CD4-positive, alpha-beta T cell treated with Interleukin-17A for 1 hour (primary cell): ENCODE results near the gene CCHCR1.

Source experiments
- DNase-seq: peaks from one replicate; pipeline ENCODE4 v3.0.0-alpha.2; 2020

CCHCR1 gene

GRCh38 chr6:31126396-31127175, 31.0 kb downstream of the CCHCR1 start:
- DNase-seq = no peak

- no peak for DNase-seq
These were observed 31.8 kb downstream of the CCHCR1 start for GRCh38 chr6:31125586-31126363.

GRCh38 chr6:31125162-31125561, 32.4 kb downstream of the CCHCR1 start:
- DNase-seq = no peak

GRCh38 chr6:31122791-31123706, 34.6 kb downstream of the CCHCR1 start:
- DNase-seq = no peak

- no peak for DNase-seq
These were observed 36.3 kb downstream of the CCHCR1 start for GRCh38 chr6:31121131-31121790.

GRCh38 chr6:31120151-31120915, 37.3 kb downstream of the CCHCR1 start, which contains the start of gene CDSN:
Gene CDSN (minus strand): TSS chr6:31120446. CDS start chr6:31120419, 27 bp downstream.
- DNase-seq = no peak

GRCh38 chr6:31118178-31118577, 39.4 kb downstream of the CCHCR1 start:
- DNase-seq = no peak

- DNase-seq = no peak
These were observed 40.8 kb downstream of the CCHCR1 start for GRCh38 chr6:31116661-31117385.

- DNase-seq = no peak
These were observed 41.6 kb downstream of the CCHCR1 start for GRCh38 chr6:31115941-31116560.

GRCh38 chr6:31114970-31115849, 42.4 kb downstream of the CCHCR1 start:
- DNase-seq = peak; percentile 30

- DNase-seq = no peak
These were observed 43.1 kb downstream of the CCHCR1 start, which contains the start of gene PSORS1C1 for GRCh38 chr6:31114541-31114878. Gene PSORS1C1 (plus strand): TSS chr6:31114800. CDS start chr6:31129633, 14,833 bp downstream.

- DNase-seq = no peak
These were observed 43.6 kb downstream of the CCHCR1 start for GRCh38 chr6:31113861-31114540.

- no peak for DNase-seq
These were observed 45.1 kb downstream of the CCHCR1 start, which contains the start of gene C6orf15 for GRCh38 chr6:31112478-31112877. Gene C6orf15 (minus strand): TSS chr6:31112575. CDS start chr6:31112555, 20 bp downstream.

- no peak for DNase-seq
These were observed 45.9 kb downstream of the CCHCR1 start for GRCh38 chr6:31111712-31112111.

GRCh38 chr6:31110825-31111582, 46.6 kb downstream of the CCHCR1 start:
- DNase-seq = no peak

- DNase-seq = no peak
These were observed 50.5 kb downstream of the CCHCR1 start for GRCh38 chr6:31107052-31107451.

GRCh38 chr6:31103136-31103535, 54.5 kb downstream of the CCHCR1 start:
- DNase-seq = no peak

- no peak for DNase-seq
These were observed 59.1 kb downstream of the CCHCR1 start for GRCh38 chr6:31098449-31098938.
